Common myeloid progenitor, CD34-positive (primary cell): Measurements from ENCODE around the gene GRM2.

Source experiments
- CTCF ChIA-PET: fragments of 350-600 bp; sonication (Branson Sonifier 250); formaldehyde crosslinking; loops from one replicate; lab custom pipeline; 2021; ENCODE audit warnings: antibody characterized with exemption; lab: Charles Lee
- POLR2A ChIA-PET: fragments of 350-600 bp; sonication (Branson Sonifier 250); formaldehyde crosslinking; loops from one replicate; lab custom pipeline; 2021; ENCODE audit warnings: antibody characterized with exemption; lab: Charles Lee
- DNase-seq, 3 donors: peaks; one replicate each; pipeline versions ENCODE4 v3.0.0 to v3.0.0-alpha.2; 2013
- H3K27ac ChIP-seq, 2 experiments: 1 replicate in 1 of 2; 2 replicates in 1 of 2; pipeline ENCODE4 v1.7.0; 2013; ENCODE audit warnings: inconsistent platforms in 2 of 2, low read length in 2 of 2, mild to moderate bottlenecking in 2 of 2, low read depth in 1 of 2, moderate library complexity in 1 of 2; ENCODE audit not compliant: severe bottlenecking in 2 of 2, insufficient read depth in 1 of 2, poor library complexity in 1 of 2
- H3K27me3 ChIP-seq, 5 experiments: replicated peaks in 2 of 5; 1 replicate in 3 of 5; 2 replicates in 2 of 5; pipeline versions ENCODE4 v1.6.1 to v1.7.0; 2013; ENCODE audit warnings: low read length in 4 of 5, mild to moderate bottlenecking in 2 of 5, moderate library complexity in 2 of 5, inconsistent platforms in 1 of 5; ENCODE audit not compliant: insufficient read depth in 5 of 5, control insufficient read depth in 4 of 5
- H3K36me3 ChIP-seq, 4 experiments: 1 replicate in 2 of 4; 2 replicates in 2 of 4; pipeline versions ENCODE4 v1.6.1 to v1.7.0; 2013; ENCODE audit warnings: low read length in 3 of 4, control low read depth in 1 of 4, mild to moderate bottlenecking in 1 of 4; ENCODE audit not compliant: control insufficient read depth in 4 of 4, insufficient read depth in 4 of 4
- H3K4me1 ChIP-seq, 4 experiments: 1 replicate in 3 of 4; 2 replicates in 1 of 4; pipeline versions ENCODE4 v1.6.1 to v1.7.1; 2013; ENCODE audit warnings: low read length in 3 of 4, mild to moderate bottlenecking in 3 of 4, control low read depth in 1 of 4, inconsistent platforms in 1 of 4, moderate library complexity in 1 of 4; ENCODE audit not compliant: control insufficient read depth in 4 of 4, insufficient read depth in 4 of 4; ENCODE audit errors: control extremely low read depth in 1 of 4
- H3K4me3 ChIP-seq, 7 experiments: 1 replicate in 4 of 7; 2 replicates in 3 of 7; pipeline versions ENCODE4 v1.5.1 to v1.7.0; 2013; ENCODE audit warnings: mild to moderate bottlenecking in 7 of 7, low read length in 6 of 7, moderate library complexity in 6 of 7, inconsistent platforms in 2 of 7, low read depth in 2 of 7, control low read depth in 1 of 7; ENCODE audit not compliant: insufficient read depth in 4 of 7, control insufficient read depth in 1 of 7; ENCODE audit errors: extremely low read depth in 1 of 7
- H3K9me3 ChIP-seq, 5 experiments: 1 replicate in 4 of 5; 2 replicates in 1 of 5; pipeline versions ENCODE4 v1.6.1 to v1.7.1; 2013; ENCODE audit warnings: low read length in 4 of 5, mild to moderate bottlenecking in 2 of 5, inconsistent platforms in 1 of 5, low read depth in 1 of 5, moderate library complexity in 1 of 5; ENCODE audit not compliant: control insufficient read depth in 4 of 5, insufficient read depth in 2 of 5; ENCODE audit errors: control extremely low read depth in 1 of 5
- WGBS: methylation state at CpG from one replicate; pipeline ENCODE4 v1.1.5; 2013; ENCODE audit not compliant: insufficient coverage; 5-methylcytosine and 5-hydroxymethylcytosine counted together

The GRM2 gene

GRCh38 chr3:51715231-51715976 lies 8.5 kb downstream of the GRM2 start:
- ChIA-PET CTCF (interaction anchor here (0.9 kb wide), 1 partner anchor 10 kb away, joined by 3 read pairs; no protein-coding TSS in a partner anchor), POLR2A (no interaction called here)
- WGBS: 96% methylated on average over 31 of the region's 36 CpGs

DNA sequence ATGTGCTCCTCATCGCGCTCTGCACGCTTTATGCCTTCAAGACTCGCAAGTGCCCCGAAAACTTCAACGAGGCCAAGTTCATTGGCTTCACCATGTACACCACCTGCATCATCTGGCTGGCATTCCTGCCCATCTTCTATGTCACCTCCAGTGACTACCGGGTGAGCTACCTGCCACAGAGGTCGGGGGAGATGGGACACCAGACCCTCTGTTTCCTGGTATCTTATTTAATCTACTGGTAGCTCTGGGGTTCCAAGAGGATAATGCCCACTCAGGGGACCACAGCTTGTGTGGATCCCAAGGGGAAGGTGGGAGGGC lies 9.1 kb downstream of the GRM2 start:
- DNase-seq: no peak
- Histone ChIP-seq H3K4me1 (peaks cover 0 to 6% (median 5%) of the 10 kb centered on the region in 4 experiments), H3K9me3 (no peaks in the 10 kb centered on the region), H3K27me3 (no peaks in the 10 kb centered on the region), H3K4me3 (no peak overlapping the region), H3K27ac (no peak overlapping the region), H3K36me3 (no peaks in the 10 kb centered on the region)
- CTCF ChIA-PET: no interaction called here
- POLR2A ChIA-PET: no interaction called here
- WGBS: 95% methylated on average over 8 of the region's 8 CpGs

More at GRCh38 chr3:51715231-51715976, 8.5 kb downstream of the GRM2 start:
- H3K4me1 ChIP-seq: peaks cover 0 to 6% (median 5%) of the 10 kb centered on the region in 4 experiments
- no peaks in the 10 kb centered on the region for H3K27me3 ChIP-seq
- H3K36me3 ChIP-seq: no peaks in the 10 kb centered on the region
- H3K27ac ChIP-seq: no peak overlapping the region
- no peak for DNase-seq
- H3K9me3 ChIP-seq: no peaks in the 10 kb centered on the region
- no peak overlapping the region for H3K4me3 ChIP-seq

DNA sequence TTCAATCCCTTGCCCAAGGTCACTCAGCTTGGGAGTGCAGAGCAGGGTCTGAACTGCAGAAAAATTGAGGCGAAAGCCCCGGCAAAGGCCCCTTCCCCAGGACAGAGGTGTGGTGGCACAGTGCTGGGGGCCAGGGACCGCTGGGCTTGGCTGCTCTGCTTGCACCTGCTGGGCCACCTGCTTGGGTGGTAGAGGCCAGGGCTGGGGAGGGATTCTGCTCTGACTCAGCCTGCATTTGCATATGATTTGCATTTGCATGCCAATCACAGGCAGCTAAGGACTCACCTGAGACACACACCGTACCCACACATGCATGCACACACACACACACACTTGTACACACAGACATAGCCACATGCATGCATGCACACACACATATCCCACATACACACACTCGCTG lies 9.9 kb downstream of the GRM2 start:
- Histone ChIP-seq H3K27ac (no peak overlapping the region), H3K4me3 (no peak overlapping the region), H3K4me1 (peaks cover 0 to 13% (median 10%) of the 10 kb centered on the region in 4 experiments), H3K9me3 (no peaks in the 10 kb centered on the region), H3K36me3 (no peaks in the 10 kb centered on the region), H3K27me3 (no peaks in the 10 kb centered on the region)
- WGBS: 93% methylated on average over 5 of the region's 5 CpGs
- DNase-seq: no peak
- ChIA-PET CTCF (no interaction called here), POLR2A (no interaction called here)

- Histone ChIP-seq H3K27ac (no peak overlapping the region), H3K4me1 (peaks cover 0 to 17% (median 13%) of the 10 kb centered on the region in 4 experiments), H3K27me3 (no peaks in the 10 kb centered on the region), H3K4me3 (no peak overlapping the region), H3K9me3 (no peaks in the 10 kb centered on the region), H3K36me3 (no peaks in the 10 kb centered on the region)
- ChIA-PET CTCF (interaction anchor here (0.8 to 1.1 kb wide), 4 partner anchors 10 to 72 kb away, joined by 3 read pairs; no protein-coding TSS in a partner anchor), POLR2A (no interaction called here)
- DNase-seq: no peak
- WGBS: 95% methylated on average over 10 of the region's 10 CpGs
Observed at GRCh38 chr3:51717446-51717845, 10.6 kb downstream of the GRM2 start.

DNA sequence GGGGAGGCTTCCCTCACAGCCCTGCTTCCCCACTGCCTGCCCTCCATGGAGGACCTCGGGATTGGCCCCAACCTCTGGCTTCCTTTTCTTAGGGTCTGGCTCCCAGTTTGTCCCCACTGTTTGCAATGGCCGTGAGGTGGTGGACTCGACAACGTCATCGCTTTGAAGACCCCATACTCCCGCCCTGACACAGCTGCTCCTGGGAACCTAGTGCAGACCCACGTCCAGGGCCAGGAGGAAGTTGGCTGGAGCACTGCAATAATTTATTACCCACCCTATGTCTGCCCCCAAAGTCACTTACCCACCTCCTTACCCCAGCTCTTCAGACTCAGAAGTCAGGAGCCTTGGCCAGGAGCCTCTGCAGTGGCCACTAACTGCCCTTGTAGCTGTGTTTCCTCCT lies 11.1 kb downstream of the GRM2 start:
- WGBS: 75% methylated on average over 7 of the region's 7 CpGs
- no peaks in the 10 kb centered on the region for H3K27me3 ChIP-seq
- H3K9me3 ChIP-seq: no peaks in the 10 kb centered on the region
- no peak overlapping the region for H3K27ac ChIP-seq
- POLR2A ChIA-PET: no interaction called here
- H3K36me3 ChIP-seq: no peaks in the 10 kb centered on the region
- H3K4me3 ChIP-seq: no peak overlapping the region
- no peak for DNase-seq
- CTCF ChIA-PET: interaction anchor here (0.8 to 1.7 kb wide), 5 partner anchors 10 to 78 kb away, joined by 3 to 5 read pairs (median 3); no protein-coding TSS in a partner anchor
- peaks cover 0 to 17% (median 13%) of the 10 kb centered on the region in 4 experiments for H3K4me1 ChIP-seq

GRCh38 chr3:51718547-51719409 lies 11.9 kb downstream of the GRM2 start:
- peaks cover 0 to 17% (median 13%) of the 10 kb centered on the region in 4 experiments for H3K4me1 ChIP-seq
- H3K27ac ChIP-seq: no peak overlapping the region
- DNase-seq: peak; percentile 56 to 78 (median 76)
- POLR2A ChIA-PET: no interaction called here
- H3K27me3 ChIP-seq: no peaks in the 10 kb centered on the region
- CTCF ChIA-PET: interaction anchor here (0.9 to 2.0 kb wide), 14 partner anchors 9 to 113 kb away, joined by 3 to 6 read pairs (median 4); no protein-coding TSS in a partner anchor
- H3K9me3 ChIP-seq: no peaks in the 10 kb centered on the region
- H3K36me3 ChIP-seq: no peaks in the 10 kb centered on the region
- 54% methylated on average over 16 of the region's 16 CpGs for WGBS
- no peak overlapping the region for H3K4me3 ChIP-seq
